Sciatic nerve (tissue), 1 donor: Measurements from ENCODE around the gene APCDD1L. TPM values are rescaled to one million over a fixed set of nuclear protein-coding genes. Genes with fewer than 3 reads are reported as not detected.

Experiments used
- total RNA-seq: library from RNA; stranded (reverse); fragmentation: NEBNext Ultra II Directional; extraction: Animal tissue kit (Norgen Biotek cat#: 25700); gene quantifications from one replicate; pipeline ENCODE4 v1.2.1, GENCODE V29; 2021
- donor health status: DM: no; HTN: no; CAD: no.

Gene APCDD1L
- total RNA-seq, 1 donor from 2014 or later, result 0.53 TPM

Other genes starting within 250 kb of the APCDD1L start
- gene RAB22A, start 205.7 kb downstream of the APCDD1L start, total RNA-seq, result 27.1 TPM
- 51.1 TPM for gene VAPB, start 126.2 kb downstream of the APCDD1L start, total RNA-seq
- gene STX16, start 135.9 kb upstream of the APCDD1L start, total RNA-seq, result 78.7 TPM
- gene NPEPL1, start 177.4 kb upstream of the APCDD1L start, total RNA-seq, result 47.5 TPM